Uterus (tissue), 2 donors: ENCODE results near the gene FAM227A.

Source experiments
- POLR2A ChIP-seq, 2 donors: fragments of 450-650 bp; IDR thresholded peaks; one replicate each; pipeline ENCODE4 v1.6.1; 2016; ENCODE audit warnings: antibody characterized with exemption in 2 of 2, mild to moderate bottlenecking in 1 of 2, moderate library complexity in 1 of 2
- TF ChIP-seq, protein P1 (sequence below), 4 experiments: fragments of 200-600 bp in 2 of 4; fragments of 450-650 bp in 2 of 4; sonication (generic) in 2 of 4; IDR thresholded peaks; one replicate each; pipeline ENCODE4 v1.5.1; 2016 to 2019; ENCODE audit warnings: antibody characterized with exemption in 4 of 4, mild to moderate bottlenecking in 2 of 4, moderate library complexity in 1 of 4

DNA sequence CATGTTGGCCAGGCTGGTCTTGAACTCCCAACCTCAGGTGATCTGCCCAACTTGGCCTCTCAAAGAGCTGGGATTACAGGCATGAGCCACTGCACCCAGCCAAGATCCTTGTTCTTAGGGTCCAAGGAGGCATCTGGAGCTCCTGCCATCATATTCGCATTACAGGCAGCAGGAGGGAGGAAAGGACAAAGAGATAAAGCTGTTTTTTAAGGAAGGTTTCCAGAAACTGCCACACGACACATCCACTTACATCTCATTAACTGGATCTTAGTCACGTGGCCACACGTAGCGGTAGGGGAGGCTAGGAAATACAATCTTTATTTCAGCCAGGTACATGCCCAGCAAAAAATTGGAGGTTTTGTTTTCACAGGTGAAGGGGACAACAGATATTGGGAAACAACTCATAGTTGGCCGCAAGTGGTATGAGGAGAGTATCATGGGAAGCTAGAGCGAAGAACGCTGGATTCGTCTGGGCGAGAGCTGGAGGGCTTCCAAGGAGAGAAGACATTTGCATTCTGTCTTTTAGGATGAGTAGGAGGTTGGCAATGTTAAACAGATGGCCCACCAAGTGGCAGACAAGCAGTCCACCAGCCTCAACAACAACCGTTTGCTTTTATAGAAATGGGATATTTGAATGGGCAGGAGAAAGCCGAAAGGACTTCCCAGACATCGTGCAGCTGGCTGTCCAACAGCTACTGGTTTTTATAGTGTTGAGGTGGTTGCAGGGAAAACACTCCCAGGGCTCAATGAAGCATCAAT lies 47.0 kb downstream of the FAM227A start:
- TF ChIP-seq, protein P1, sequence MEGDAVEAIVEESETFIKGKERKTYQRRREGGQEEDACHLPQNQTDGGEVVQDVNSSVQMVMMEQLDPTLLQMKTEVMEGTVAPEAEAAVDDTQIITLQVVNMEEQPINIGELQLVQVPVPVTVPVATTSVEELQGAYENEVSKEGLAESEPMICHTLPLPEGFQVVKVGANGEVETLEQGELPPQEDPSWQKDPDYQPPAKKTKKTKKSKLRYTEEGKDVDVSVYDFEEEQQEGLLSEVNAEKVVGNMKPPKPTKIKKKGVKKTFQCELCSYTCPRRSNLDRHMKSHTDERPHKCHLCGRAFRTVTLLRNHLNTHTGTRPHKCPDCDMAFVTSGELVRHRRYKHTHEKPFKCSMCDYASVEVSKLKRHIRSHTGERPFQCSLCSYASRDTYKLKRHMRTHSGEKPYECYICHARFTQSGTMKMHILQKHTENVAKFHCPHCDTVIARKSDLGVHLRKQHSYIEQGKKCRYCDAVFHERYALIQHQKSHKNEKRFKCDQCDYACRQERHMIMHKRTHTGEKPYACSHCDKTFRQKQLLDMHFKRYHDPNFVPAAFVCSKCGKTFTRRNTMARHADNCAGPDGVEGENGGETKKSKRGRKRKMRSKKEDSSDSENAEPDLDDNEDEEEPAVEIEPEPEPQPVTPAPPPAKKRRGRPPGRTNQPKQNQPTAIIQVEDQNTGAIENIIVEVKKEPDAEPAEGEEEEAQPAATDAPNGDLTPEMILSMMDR (IDR thresholded peaks at IDR 0.05), result no peak
- no peak for TF ChIP-seq POLR2A (IDR thresholded peaks at IDR 0.05)
